RWPE1 (cell line): ENCODE measurements around the gene METTL13.
"Not testable (repeated sequence)": the region's sequence is repeated elsewhere in the genome, so short reads cannot be mapped to it uniquely, and the experiment has no call there.

Experiments used
- CTCF ChIA-PET: fragments of 350-600 bp; sonication (Branson Sonifier 250); formaldehyde crosslinking; extraction: SDS; loops from one replicate; lab custom pipeline; 2021; lab: Yijun Ruan, JAX
- POLR2A ChIA-PET: fragments of 400-600 bp; formaldehyde crosslinking; extraction: SDS; loops from one replicate; lab custom pipeline; 2020; ENCODE audit warnings: antibody characterized with exemption; ENCODE audit not compliant: low non-redundant PET; lab: Yijun Ruan, JAX
- DNase-seq: peaks from one replicate; pipeline ENCODE4 v3.0.0; 2012; ENCODE audit warnings: low spot score
- H3K27ac ChIP-seq: fragments of 450-650 bp; 2 replicates; pipeline ENCODE4 v1.5.1; 2017
- CTCF ChIP-seq: fragments of 450-650 bp; conservative IDR thresholded peaks from 2 replicates; pipeline ENCODE4 v1.5.1; 2017; ENCODE audit warnings: low read depth, mild to moderate bottlenecking

The METTL13 gene

DNA sequence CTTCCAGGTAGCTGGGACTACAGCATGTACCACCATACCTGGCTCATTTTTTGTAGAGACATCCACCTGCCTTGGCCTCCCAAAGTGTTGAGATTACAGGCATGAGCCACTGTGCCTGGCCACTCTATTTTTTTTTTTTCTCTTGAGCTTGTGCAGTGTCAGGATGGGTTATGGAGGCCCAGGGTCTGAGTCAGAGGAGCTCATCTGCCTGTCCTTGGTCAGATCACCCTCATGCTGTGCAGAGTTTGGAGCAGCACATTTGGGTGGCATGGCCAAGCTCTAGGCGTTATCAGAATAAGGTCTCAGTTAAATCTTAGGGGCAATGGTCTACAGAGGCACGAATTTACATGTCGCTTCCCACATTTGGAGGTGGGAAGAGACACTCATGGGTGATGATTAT lies 16.9 kb downstream of the METTL13 start:
- no peak for TF ChIP-seq CTCF
- ChIA-PET CTCF (interaction anchor here (1.5 to 5.8 kb wide), 2 partner anchors 43 to 187 kb away, joined by 4 to 68 read pairs; partner anchors contain the start of gene DNM3), POLR2A (no interaction called here)
- DNase-seq: no peak
- H3K27ac ChIP-seq: no peak overlapping the region

DNA sequence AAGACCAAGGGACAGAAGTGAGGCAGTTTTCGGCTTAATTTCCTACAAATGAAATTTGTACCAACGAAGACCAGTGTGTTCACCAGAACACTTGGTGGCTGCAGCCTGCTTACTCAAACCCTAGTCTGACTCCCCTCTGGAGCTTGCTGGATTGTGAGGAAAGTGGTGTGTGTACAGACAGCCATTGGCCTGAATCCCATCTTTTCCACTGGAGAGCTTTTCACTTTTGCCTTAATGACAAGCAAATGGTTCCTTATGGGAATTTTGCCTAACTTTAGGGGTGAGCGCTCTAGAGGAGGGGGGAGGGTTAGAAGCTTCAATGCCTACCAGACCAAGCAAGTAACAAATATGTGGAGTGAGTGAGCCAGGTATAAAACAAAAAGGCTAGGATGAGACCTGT lies 17.3 kb downstream of the METTL13 start:
- no peak for TF ChIP-seq CTCF
- CTCF ChIA-PET: interaction anchor here (1.5 to 5.8 kb wide), 2 partner anchors 43 to 186 kb away, joined by 4 to 68 read pairs; partner anchors contain the start of gene DNM3
- H3K27ac ChIP-seq: no peak overlapping the region
- POLR2A ChIA-PET: interaction anchor here (0.6 kb wide), 1 partner anchor 166 kb away, joined by 3 read pairs; no protein-coding TSS in a partner anchor
- no peak for DNase-seq

DNA sequence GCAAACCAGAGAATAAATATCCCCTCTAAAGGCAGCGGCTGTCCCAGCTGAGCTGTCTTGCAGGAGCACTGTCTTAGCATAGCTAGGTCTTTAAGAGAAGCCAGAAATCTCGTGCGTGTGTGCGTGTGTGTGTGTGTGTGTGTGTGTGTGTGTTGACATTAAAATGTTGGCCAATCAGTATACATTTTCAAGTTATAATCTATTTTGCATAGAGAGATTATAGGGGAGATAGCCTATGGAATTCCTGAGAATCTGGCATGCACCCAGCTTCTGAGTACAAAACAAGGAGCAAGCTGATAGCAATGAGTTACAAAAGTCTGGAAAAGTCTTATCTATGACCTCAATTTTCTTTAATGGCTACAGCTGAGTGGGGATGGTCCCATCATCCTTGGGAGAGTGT lies 17.7 kb downstream of the METTL13 start:
- H3K27ac ChIP-seq: no peak overlapping the region
- ChIA-PET CTCF (interaction anchor here (1.5 to 5.8 kb wide), 2 partner anchors 42 to 186 kb away, joined by 4 to 68 read pairs; partner anchors contain the start of gene DNM3), POLR2A (interaction anchor here (0.6 kb wide), 1 partner anchor 166 kb away, joined by 3 read pairs; no protein-coding TSS in a partner anchor)
- no peak for DNase-seq
- no peak for TF ChIP-seq CTCF

DNA sequence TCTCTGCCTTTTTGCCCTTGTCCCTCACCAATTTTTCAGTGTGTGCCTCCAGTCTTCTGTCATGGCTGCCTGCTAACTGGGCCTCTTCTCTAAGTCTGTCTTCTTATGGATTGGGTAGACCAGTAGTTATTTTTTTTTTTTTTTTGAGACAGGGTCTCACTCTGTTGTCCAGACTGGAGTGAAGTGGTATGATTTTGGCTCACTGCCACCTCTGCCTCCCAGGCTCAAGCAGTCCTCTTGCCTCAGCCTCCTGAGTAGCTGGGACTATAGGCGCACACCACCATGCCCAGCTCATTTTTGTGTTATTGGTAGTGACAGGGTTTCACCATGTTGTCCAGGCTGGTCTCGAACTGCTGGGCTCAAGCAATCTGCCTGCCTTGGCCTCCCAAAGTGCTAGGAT lies 18.2 kb downstream of the METTL13 start:
- POLR2A ChIA-PET, H3K27ac ChIP-seq, DNase-seq: not testable (repeated sequence)
- CTCF ChIA-PET: interaction anchor here (1.0 to 5.8 kb wide), 4 partner anchors 9 to 185 kb away, joined by 3 to 68 read pairs (median 4); partner anchors contain the start of gene DNM3

DNA sequence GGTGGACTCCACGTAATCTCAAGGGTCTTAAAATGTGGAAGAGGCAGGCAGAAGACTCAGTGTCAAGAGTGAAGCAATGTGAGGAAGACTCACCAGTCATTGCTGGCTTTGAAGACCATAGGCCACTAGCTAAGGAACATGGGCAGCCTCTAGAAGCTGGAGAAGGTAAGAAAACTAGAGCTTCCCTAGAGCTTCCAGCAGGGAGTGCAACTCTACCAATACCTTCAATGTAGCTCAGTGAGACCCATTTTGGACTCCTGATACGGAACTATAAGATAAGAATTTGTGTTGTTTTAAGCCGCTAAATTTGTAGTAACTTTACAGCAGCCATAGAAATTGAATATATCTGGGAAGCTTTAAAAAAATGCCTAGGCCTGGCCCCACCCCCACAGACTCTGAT lies 18.9 kb downstream of the METTL13 start:
- no peak for TF ChIP-seq CTCF
- ChIA-PET CTCF (interaction anchor here (0.6 to 5.8 kb wide), 12 partner anchors 8 to 492 kb away, joined by 3 to 68 read pairs (median 3); partner anchors contain the start of genes DNM3, METTL13 and VAMP4), POLR2A (interaction anchor here (1.1 kb wide), 1 partner anchor 41 kb away, joined by 4 read pairs; the partner anchor contains the start of gene DNM3)
- no peak overlapping the region for H3K27ac ChIP-seq
- DNase-seq: no peak

DNA sequence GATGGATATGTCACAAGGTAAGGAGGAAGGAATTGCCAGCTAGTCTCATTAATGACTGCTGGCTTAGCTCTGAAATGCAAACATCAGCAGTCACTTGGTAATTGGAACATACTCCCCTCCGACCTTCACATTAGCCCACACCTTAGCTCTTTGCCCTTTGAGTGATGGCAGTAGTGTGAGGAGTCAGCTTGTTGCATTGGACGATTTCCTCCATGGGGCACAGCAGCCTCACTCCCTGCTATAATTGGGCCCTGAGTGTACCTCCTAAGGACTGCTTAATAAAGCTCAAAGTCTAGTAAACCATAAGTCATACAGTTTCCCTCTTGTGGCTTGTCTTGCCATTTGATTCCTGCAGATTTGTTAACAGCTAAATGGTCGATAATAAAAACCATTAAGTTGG lies 19.4 kb downstream of the METTL13 start:
- DNase-seq: no peak
- TF ChIP-seq CTCF: no peak
- ChIA-PET CTCF (interaction anchor here (0.6 to 5.8 kb wide), 11 partner anchors 10 to 187 kb away, joined by 3 to 68 read pairs (median 5); partner anchors contain the start of genes DNM3, METTL13 and VAMP4), POLR2A (interaction anchor here (1.1 kb wide), 1 partner anchor 41 kb away, joined by 4 read pairs; the partner anchor contains the start of gene DNM3)
- no peak overlapping the region for H3K27ac ChIP-seq

- peak; percentile 54 for DNase-seq
- H3K27ac ChIP-seq: no peak overlapping the region
- CTCF ChIA-PET: interaction anchor here (0.6 to 5.8 kb wide), 7 partner anchors 10 to 387 kb away, joined by 3 to 68 read pairs (median 6); partner anchors contain the start of gene DNM3
- POLR2A ChIA-PET: interaction anchor here (1.1 kb wide), 1 partner anchor 40 kb away, joined by 4 read pairs; the partner anchor contains the start of gene DNM3
- peak; percentile 77 for TF ChIP-seq CTCF
These were observed 20.0 kb downstream of the METTL13 start for GRCh38 chr1:171801487-171801891.
